Measurements from ENCODE around the gene MRRF. TPM values are rescaled to one million over a fixed set of nuclear protein-coding genes. Genes with fewer than 3 reads are reported as not detected.
A peak's percentile ranks its signal among the peaks of the same experiment; 100 is the strongest.

MRRF gene
- 10 to 100 TPM; 21.4 to 54.5 (median 29.7) TPM for total RNA-seq

GRCh38 chr9:122264360-122265148, at the start of gene MRRF, which contains the start of gene RBM18:
TSS of gene MRRF (plus strand) at chr9:122264882. CDS start at chr9:122270892, 6,010 bp downstream.
TSS of gene RBM18 (minus strand) at chr9:122264840. CDS start at chr9:122261492, 3,348 bp downstream.
- WGBS, 2 donors = 0% methylated on average over 16 to 49 of the region's 60 CpGs
- Histone ChIP-seq H3K27me3 (no peaks in the 10 kb centered on the region), H3K4me1 (peaks cover 31 to 47% (median 36%) of the 10 kb centered on the region in 4 donors), H3K9me3 (no peaks in the 10 kb centered on the region), H3K27ac (peak within 1 kb of the TSS; percentile 91 to 97 (median 96)), H3K4me3 (peak within 1 kb of the TSS; percentile 66 to 83 (median 76)), H3K36me3 (peaks cover 9 to 18% (median 11%) of the 10 kb centered on the region in 4 donors)
- peak in 3 of 4 donors; percentile 69 to 90 (median 81) for TF ChIP-seq POLR2A (IDR thresholded peaks at IDR 0.05)
- peak in 3 of 6 experiments; percentile 36 to 45 (median 45) for TF ChIP-seq CTCF (IDR thresholded peaks at IDR 0.05)
- TF ChIP-seq EP300 (IDR thresholded peaks at IDR 0.05) = peak in 1 of 4 donors; percentile 16
- TF ChIP-seq POLR2AphosphoS5 (IDR thresholded peaks at IDR 0.05) = peak; percentile 93 to 97
- ATAC-seq (ENCODE audit: low FRiP score in 2 of 2) (peak; percentile 95 to 97), DNase-seq (peak; percentile 90 to 99)

- WGBS, 2 donors = 100% methylated on average over 1 of the region's 1 CpG
- no peaks in the 10 kb centered on the region for H3K36me3 ChIP-seq
- DNase-seq = no peak
- H3K4me3 ChIP-seq = no peak overlapping the region
- TF ChIP-seq POLR2AphosphoS5 (IDR thresholded peaks at IDR 0.05) = no peak
- TF ChIP-seq CTCF (IDR thresholded peaks at IDR 0.05) = no peak
- no peak for TF ChIP-seq EP300 (IDR thresholded peaks at IDR 0.05)
- TF ChIP-seq POLR2A (IDR thresholded peaks at IDR 0.05) = no peak
- no peak for ATAC-seq (ENCODE audit: low FRiP score in 2 of 2)
- no peak overlapping the region for H3K27ac ChIP-seq
- H3K27me3 ChIP-seq = peaks cover 0 to 43% (median 12%) of the 10 kb centered on the region in 4 donors
- no peaks in the 10 kb centered on the region for H3K9me3 ChIP-seq
- H3K4me1 ChIP-seq = peaks cover 22 to 33% (median 31%) of the 10 kb centered on the region in 4 donors
Measured at GRCh38 chr9:122215663-122216062, 49.0 kb upstream of the MRRF start.

GRCh38 chr9:122216138-122216797, 48.4 kb upstream of the MRRF start:
- H3K9me3 ChIP-seq = no peaks in the 10 kb centered on the region
- no peak overlapping the region for H3K27ac ChIP-seq
- no peak for TF ChIP-seq EP300 (IDR thresholded peaks at IDR 0.05)
- TF ChIP-seq POLR2AphosphoS5 (IDR thresholded peaks at IDR 0.05) = no peak
- no peak for TF ChIP-seq POLR2A (IDR thresholded peaks at IDR 0.05)
- TF ChIP-seq CTCF (IDR thresholded peaks at IDR 0.05) = no peak
- H3K36me3 ChIP-seq = no peaks in the 10 kb centered on the region
- no peak for DNase-seq
- peaks cover 22 to 37% (median 31%) of the 10 kb centered on the region in 4 donors for H3K4me1 ChIP-seq
- H3K4me3 ChIP-seq = no peak overlapping the region
- WGBS, 2 donors = 82 to 87% methylated on average over 2 to 4 of the region's 4 CpGs
- peaks cover 0 to 49% (median 17%) of the 10 kb centered on the region in 4 donors for H3K27me3 ChIP-seq
- ATAC-seq (ENCODE audit: low FRiP score in 2 of 2) = no peak

GRCh38 chr9:122216798-122217418, 47.8 kb upstream of the MRRF start:
- Histone ChIP-seq H3K27ac (no peak overlapping the region), H3K27me3 (peaks cover 0 to 53% (median 19%) of the 10 kb centered on the region in 4 donors), H3K9me3 (no peaks in the 10 kb centered on the region), H3K4me1 (peaks cover 22 to 39% (median 31%) of the 10 kb centered on the region in 4 donors), H3K4me3 (no peak overlapping the region), H3K36me3 (no peaks in the 10 kb centered on the region)
- WGBS, 2 donors = 63 to 68% methylated on average over 14 to 35 of the region's 35 CpGs
- no peak for ATAC-seq (ENCODE audit: low FRiP score in 2 of 2)
- peak in 1 of 2 donors; percentile 68 for DNase-seq
- TF ChIP-seq CTCF (IDR thresholded peaks at IDR 0.05) = no peak
- TF ChIP-seq POLR2AphosphoS5 (IDR thresholded peaks at IDR 0.05) = no peak
- no peak for TF ChIP-seq EP300 (IDR thresholded peaks at IDR 0.05)
- no peak for TF ChIP-seq POLR2A (IDR thresholded peaks at IDR 0.05)
